GM23338 (cell line): ENCODE results near the gene ARL1. TPM values are rescaled to one million over a fixed set of nuclear protein-coding genes. Genes with fewer than 3 reads are reported as not detected.
"Not testable (repeated sequence)": the region's sequence is repeated elsewhere in the genome, so short reads cannot be mapped to it uniquely, and the experiment has no call there.

ENCODE experiments used
- ATAC-seq: fragments of 200-7000 bp; cut with Tn5 transposase; 3 replicates; pipeline ENCODE4 v1.9.1; 2020
- DNase-seq: peaks from one replicate; pipeline ENCODE4 v3.0.0-alpha.2; 2015; ENCODE audit warnings: low spot score
- H2AFZ ChIP-seq: fragments of 200-600 bp; sonication (generic); 2 replicates; pipeline ENCODE4 v1.8.0; 2016; ENCODE audit warnings: antibody characterized with exemption, mild to moderate bottlenecking, moderate library complexity
- H3F3A ChIP-seq: fragments of 200-600 bp; sonication (generic); replicated peaks from 2 replicates; pipeline ENCODE4 v1.8.0; 2017; ENCODE audit warnings: antibody characterized with exemption, mixed run types, low read depth
- H3K27ac ChIP-seq: fragments of 200-600 bp; sonication (generic); 2 replicates; pipeline ENCODE4 v1.6.1; 2016; ENCODE audit warnings: low read depth
- H3K27me3 ChIP-seq: fragments of 200-600 bp; sonication (generic); 2 replicates; pipeline ENCODE4 v1.8.0; 2016; ENCODE audit warnings: mild to moderate bottlenecking, mixed run types, moderate library complexity; ENCODE audit not compliant: insufficient read depth
- H3K36me3 ChIP-seq: fragments of 200-600 bp; sonication (generic); 2 replicates; pipeline ENCODE4 v1.8.0; 2016; ENCODE audit warnings: mild to moderate bottlenecking; ENCODE audit not compliant: insufficient read depth
- H3K4me1 ChIP-seq: fragments of 200-600 bp; sonication (generic); 2 replicates; pipeline ENCODE4 v1.8.0; 2016; ENCODE audit warnings: mild to moderate bottlenecking, moderate library complexity; ENCODE audit not compliant: insufficient read depth
- H3K4me2 ChIP-seq: fragments of 200-600 bp; sonication (generic); 2 replicates; pipeline ENCODE4 v1.7.1; 2017; ENCODE audit warnings: mixed run types
- H3K4me3 ChIP-seq: fragments of 200-600 bp; sonication (generic); 2 replicates; pipeline ENCODE4 v1.6.1; 2016; ENCODE audit warnings: mixed run types
- H3K79me2 ChIP-seq: fragments of 200-600 bp; sonication (generic); replicated peaks from 2 replicates; pipeline ENCODE4 v1.8.0; 2017; ENCODE audit warnings: mild to moderate bottlenecking; ENCODE audit not compliant: insufficient read depth
- H3K9me2 ChIP-seq: fragments of 200-600 bp; sonication (generic); 2 replicates; pipeline ENCODE4 v1.8.0; 2017; ENCODE audit not compliant: insufficient read depth
- H4K20me1 ChIP-seq: fragments of 200-600 bp; sonication (generic); replicated peaks from 2 replicates; pipeline ENCODE4 v1.8.0; 2017; ENCODE audit warnings: mild to moderate bottlenecking; ENCODE audit not compliant: insufficient read depth
- H3K27ac Mint-ChIP-seq: 2 replicates; pipeline ENCODE4 v1.8.0; 2020; ENCODE audit warnings: inconsistent platforms, mild to moderate bottlenecking, moderate library complexity, mixed read lengths
- H3K27me3 Mint-ChIP-seq: 3 replicates; pipeline ENCODE4 v1.8.0; 2022; ENCODE audit warnings: low read depth, mild to moderate bottlenecking, moderate library complexity, mixed read lengths, inconsistent platforms; ENCODE audit not compliant: insufficient read depth, poor library complexity
- H3K36me3 Mint-ChIP-seq: 3 replicates; pipeline ENCODE4 v1.8.0; 2021; ENCODE audit warnings: low read depth, mild to moderate bottlenecking, inconsistent platforms, moderate library complexity, mixed read lengths
- H3K4me1 Mint-ChIP-seq: 3 replicates; pipeline ENCODE4 v1.8.0; 2020; ENCODE audit warnings: mild to moderate bottlenecking, inconsistent platforms, mixed read lengths
- H3K4me3 Mint-ChIP-seq: 3 replicates; pipeline ENCODE4 v1.8.0; 2021; ENCODE audit warnings: moderate library complexity, mild to moderate bottlenecking, inconsistent platforms, mixed read lengths
- H3K9me3 Mint-ChIP-seq: 3 replicates; pipeline ENCODE4 v1.8.0; 2020; ENCODE audit warnings: moderate library complexity, mild to moderate bottlenecking, inconsistent platforms, mixed read lengths
- CREB1 ChIP-seq: fragments of 250-450 bp; sonication (Bioruptor Pico); IDR thresholded peaks from 2 replicates; pipeline ENCODE4 v1.5.0; 2020; ENCODE audit warnings: low read depth, mild to moderate bottlenecking, moderate library complexity
- CTCF ChIP-seq, 2 experiments: fragments of 200-600 bp in 1 of 2; sonication (generic) in 1 of 2; conservative IDR thresholded peaks; 2 replicates each; pipeline versions ENCODE4 v1.5.1 to v1.6.1; 2016 to 2017; ENCODE audit warnings: antibody characterized with exemption in 2 of 2, low read depth in 2 of 2, mild to moderate bottlenecking in 2 of 2, moderate library complexity in 1 of 2
- EZH2 ChIP-seq: fragments of 200-600 bp; sonication (generic); IDR thresholded peaks from one replicate; pipeline ENCODE4 v1.8.0; 2017; ENCODE audit warnings: antibody characterized with exemption, mild to moderate bottlenecking, low read depth; ENCODE audit not compliant: unreplicated experiment
- EZH2phosphoT487 ChIP-seq: fragments of 200-600 bp; sonication (generic); IDR thresholded peaks from one replicate; pipeline ENCODE4 v1.8.1; 2018; ENCODE audit warnings: antibody characterized with exemption; ENCODE audit not compliant: unreplicated experiment
- JUNB ChIP-seq: IDR thresholded peaks from one replicate; pipeline ENCODE4 v1.6.1; 2016; ENCODE audit warnings: antibody characterized with exemption; ENCODE audit not compliant: unreplicated experiment
- NANOG ChIP-seq: IDR thresholded peaks from 2 replicates; pipeline ENCODE4 v1.6.1; 2016; ENCODE audit warnings: antibody characterized with exemption, borderline replicate concordance
- REST ChIP-seq: IDR thresholded peaks from one replicate; pipeline ENCODE4 v1.6.1; 2018; ENCODE audit warnings: antibody characterized with exemption; ENCODE audit not compliant: unreplicated experiment
- STAT1 ChIP-seq: IDR thresholded peaks from one replicate; pipeline ENCODE4 v1.6.1; 2016; ENCODE audit warnings: antibody characterized with exemption; ENCODE audit not compliant: unreplicated experiment
- ZNF331 ChIP-seq: fragments of 250-450 bp; sonication (Bioruptor Pico); IDR thresholded peaks from 2 replicates; pipeline ENCODE4 v1.5.0; 2020; ENCODE audit warnings: low read depth, mild to moderate bottlenecking, moderate library complexity
- polyA plus RNA-seq: library from polyadenylated mRNA; unstranded; fragments of >200 nt; fragmentation: Nextera tagmentation; extraction: Ambion mirVana; gene quantifications from 2 replicates; pipeline ENCODE4 v1.2.1, GENCODE V29; 2016
- total RNA-seq: library from RNA; depleted of rRNA; stranded (reverse); fragments of >200 nt; shearing (Covaris generic); gene quantifications from 2 replicates; pipeline ENCODE4 v1.2.3, GENCODE V29; 2014

Gene ARL1
- total and polyA plus RNA-seq, 2 experiments from 2014 or later, result 50.0 to 55.9 TPM

GRCh38 chr12:101407049-101407435 is 530 bp downstream of the ARL1 start:
- no peaks in the 10 kb centered on the region; the same call in 2 of the 3 replicates for H3K9me3 Mint-ChIP-seq
- Histone ChIP-seq H3K79me2 (peaks cover 53% of the 10 kb centered on the region), H3K27ac (peak overlapping the region; percentile 88), H3F3A (no peaks in the 10 kb centered on the region), H3K27me3 (no peaks in the 10 kb centered on the region), H2AFZ (peak overlapping the region; percentile 94), H3K4me3 (peak overlapping the region; percentile 97), H3K9me2 (no peaks in the 10 kb centered on the region), H3K4me1 (peaks cover 6% of the 10 kb centered on the region; the same call in 1 of the 2 replicates), H3K36me3 (no peaks in the 10 kb centered on the region), H4K20me1 (peaks cover 18% of the 10 kb centered on the region), H3K4me2 (peak overlapping the region; percentile 91)
- ATAC-seq, result peak; percentile 22
- TF ChIP-seq STAT1 (no peak), REST (no peak)
- DNase-seq, result peak; percentile 52
- H3K36me3 Mint-ChIP-seq, result no peaks in the 10 kb centered on the region; the same call in 2 of the 3 replicates
- peak overlapping the region; percentile 96 for H3K27ac Mint-ChIP-seq
- H3K27me3 Mint-ChIP-seq, result peaks cover 6% of the 10 kb centered on the region
- H3K4me1 Mint-ChIP-seq, result peaks cover 6% of the 10 kb centered on the region; the same call in 1 of the 3 replicates
- H3K4me3 Mint-ChIP-seq, result peak overlapping the region; percentile 96

GRCh38 chr12:101391181-101391580 is 16.4 kb downstream of the ARL1 start:
- H3K9me3 Mint-ChIP-seq, H2AFZ ChIP-seq, H3K27ac Mint-ChIP-seq, DNase-seq, H3K27me3 Mint-ChIP-seq, H3K4me1 ChIP-seq, H3K27me3 ChIP-seq, H3K4me3 Mint-ChIP-seq, H3F3A ChIP-seq, H3K4me1 Mint-ChIP-seq, H3K27ac ChIP-seq, H3K9me2 ChIP-seq, H3K4me3 ChIP-seq, H3K79me2 ChIP-seq, H3K4me2 ChIP-seq, ATAC-seq, H4K20me1 ChIP-seq: not testable (repeated sequence)
- H3K36me3 ChIP-seq, result peaks cover 34% of the 10 kb centered on the region
- H3K36me3 Mint-ChIP-seq, result peaks cover 59% of the 10 kb centered on the region

GRCh38 chr12:101379149-101379548 is 28.4 kb downstream of the ARL1 start:
- no peak overlapping the region for H3K27ac Mint-ChIP-seq
- H3K4me2 ChIP-seq, result no peak overlapping the region
- no peak overlapping the region for H2AFZ ChIP-seq
- H3F3A ChIP-seq, result no peaks in the 10 kb centered on the region
- no peak for DNase-seq
- TF ChIP-seq REST, result no peak
- TF ChIP-seq EZH2phosphoT487, result no peak
- no peak for TF ChIP-seq ZNF331 (CRISPR knock-in tag)
- no peak for TF ChIP-seq JUNB
- TF ChIP-seq CTCF (conservative IDR thresholded peaks at IDR 0.05; ENCODE audit: low read depth in 2 of 2), result no peak
- TF ChIP-seq NANOG, result no peak
- TF ChIP-seq STAT1, result no peak
- TF ChIP-seq CREB1, result no peak
- no peak for TF ChIP-seq EZH2
- H3K4me3 ChIP-seq, result no peak overlapping the region
- peaks cover 46% of the 10 kb centered on the region for H3K36me3 ChIP-seq
- H3K27ac ChIP-seq, result no peak overlapping the region
- H3K79me2 ChIP-seq, result no peaks in the 10 kb centered on the region
- H3K27me3 ChIP-seq, result no peaks in the 10 kb centered on the region
- no peak overlapping the region for H3K4me3 Mint-ChIP-seq
- peaks cover 5% of the 10 kb centered on the region for H3K27me3 Mint-ChIP-seq
- H3K4me1 Mint-ChIP-seq, result no peaks in the 10 kb centered on the region
- no peaks in the 10 kb centered on the region for H3K9me3 Mint-ChIP-seq
- H3K4me1 ChIP-seq, result no peaks in the 10 kb centered on the region
- no peaks in the 10 kb centered on the region for H3K9me2 ChIP-seq
- ATAC-seq, result no peak
- H3K36me3 Mint-ChIP-seq, result peaks cover 80% of the 10 kb centered on the region
- H4K20me1 ChIP-seq, result no peaks in the 10 kb centered on the region; the same call in 1 of the 2 replicates
